ENCODE data around the gene SLC39A6. TPM values are rescaled to one million over a fixed set of nuclear protein-coding genes. Genes with fewer than 3 reads are reported as not detected.

SLC39A6 gene
- total RNA-seq, 4 donors from 2014 or later, result 42.6 to 52.8 (median 48.1) TPM

DNA sequence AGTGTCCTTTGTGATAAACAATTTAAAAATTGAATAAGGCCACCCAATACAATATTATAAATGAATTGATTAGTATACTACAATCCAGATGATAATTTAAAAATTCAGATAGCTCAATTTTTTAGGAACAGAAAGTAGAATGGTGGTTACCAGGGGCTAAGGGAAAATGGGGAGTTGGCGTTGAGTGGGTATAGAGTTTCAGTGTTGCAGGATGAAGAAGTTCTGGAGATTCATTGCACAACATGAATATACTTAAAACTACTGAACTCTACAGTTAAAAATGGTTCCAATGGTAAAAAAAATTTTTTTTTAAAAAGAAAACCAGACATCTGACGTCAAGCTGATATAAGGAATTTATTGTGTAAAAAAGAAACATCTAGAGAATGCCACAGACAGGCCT is 20.9 kb downstream of the SLC39A6 start:
- H3K27ac ChIP-seq, result no peak overlapping the region
- H3K36me3 ChIP-seq, result peaks cover 10 to 21% of the 10 kb centered on the region in 2 donors
- intact Hi-C loops (cut with DNase I), result no loop called here
- H3K27me3 ChIP-seq, result no peaks in the 10 kb centered on the region
- no peak overlapping the region for H3K4me3 ChIP-seq (replicated peaks in 1 of 3)
- H3K9me3 ChIP-seq, result no peaks in the 10 kb centered on the region
- no peaks in the 10 kb centered on the region for H3K4me1 ChIP-seq
- 46 to 49% methylated on average over 2 of the region's 2 CpGs for WGBS, 2 donors
- no peak for DNase-seq
- TF ChIP-seq, protein P1, sequence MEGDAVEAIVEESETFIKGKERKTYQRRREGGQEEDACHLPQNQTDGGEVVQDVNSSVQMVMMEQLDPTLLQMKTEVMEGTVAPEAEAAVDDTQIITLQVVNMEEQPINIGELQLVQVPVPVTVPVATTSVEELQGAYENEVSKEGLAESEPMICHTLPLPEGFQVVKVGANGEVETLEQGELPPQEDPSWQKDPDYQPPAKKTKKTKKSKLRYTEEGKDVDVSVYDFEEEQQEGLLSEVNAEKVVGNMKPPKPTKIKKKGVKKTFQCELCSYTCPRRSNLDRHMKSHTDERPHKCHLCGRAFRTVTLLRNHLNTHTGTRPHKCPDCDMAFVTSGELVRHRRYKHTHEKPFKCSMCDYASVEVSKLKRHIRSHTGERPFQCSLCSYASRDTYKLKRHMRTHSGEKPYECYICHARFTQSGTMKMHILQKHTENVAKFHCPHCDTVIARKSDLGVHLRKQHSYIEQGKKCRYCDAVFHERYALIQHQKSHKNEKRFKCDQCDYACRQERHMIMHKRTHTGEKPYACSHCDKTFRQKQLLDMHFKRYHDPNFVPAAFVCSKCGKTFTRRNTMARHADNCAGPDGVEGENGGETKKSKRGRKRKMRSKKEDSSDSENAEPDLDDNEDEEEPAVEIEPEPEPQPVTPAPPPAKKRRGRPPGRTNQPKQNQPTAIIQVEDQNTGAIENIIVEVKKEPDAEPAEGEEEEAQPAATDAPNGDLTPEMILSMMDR (IDR thresholded peaks at IDR 0.05), result no peak
- TF ChIP-seq POLR2A (IDR thresholded peaks at IDR 0.05), result no peak

DNA sequence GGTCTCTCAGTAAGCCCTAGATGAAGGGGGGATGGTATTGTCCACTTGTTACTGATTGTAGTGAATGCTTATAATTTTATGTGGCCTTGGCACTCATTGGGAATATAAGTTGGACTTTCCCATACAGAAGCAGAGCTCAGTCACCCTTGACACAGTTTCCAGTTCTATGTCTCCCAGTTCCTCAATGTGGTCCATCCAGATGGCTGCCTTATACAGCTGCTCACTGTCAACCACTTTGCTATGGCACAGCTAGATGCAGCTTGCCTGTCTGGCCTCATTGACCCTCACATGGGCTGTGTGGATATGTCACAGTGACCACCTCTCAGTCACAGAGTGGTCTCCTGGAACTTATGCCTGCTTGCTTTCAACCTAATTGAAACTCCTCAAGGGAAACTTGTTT is 21.7 kb downstream of the SLC39A6 start:
- Histone ChIP-seq H3K4me3 (replicated peaks in 1 of 3) (no peak overlapping the region), H3K4me1 (no peaks in the 10 kb centered on the region), H3K27me3 (no peaks in the 10 kb centered on the region), H3K27ac (no peak overlapping the region), H3K9me3 (no peaks in the 10 kb centered on the region), H3K36me3 (peaks cover 5 to 14% of the 10 kb centered on the region in 2 donors)
- TF ChIP-seq POLR2A (IDR thresholded peaks at IDR 0.05), result no peak
- DNase-seq, result no peak
- intact Hi-C loops (cut with DNase I), result no loop called here

DNA sequence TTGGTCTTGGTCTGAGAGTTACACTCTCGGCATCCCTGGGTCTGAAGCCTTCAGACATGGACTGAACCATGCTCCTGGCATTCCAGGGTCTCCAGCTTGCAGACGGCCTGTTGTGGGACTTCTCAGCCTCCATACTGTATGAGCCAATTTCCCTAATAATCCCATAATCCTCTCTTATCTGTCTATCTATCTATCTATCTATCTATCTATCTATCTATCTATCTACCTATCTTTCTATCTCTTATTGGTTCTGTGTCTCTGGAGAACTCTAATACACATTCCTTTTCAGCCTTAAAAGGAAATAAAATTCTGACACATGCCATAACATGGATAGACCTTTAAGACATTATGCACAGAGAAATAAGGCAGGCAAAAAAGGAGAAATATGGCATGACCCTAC is 24.4 kb downstream of the SLC39A6 start:
- 89 to 98% methylated on average over 2 of the region's 2 CpGs for WGBS, 2 donors

DNA sequence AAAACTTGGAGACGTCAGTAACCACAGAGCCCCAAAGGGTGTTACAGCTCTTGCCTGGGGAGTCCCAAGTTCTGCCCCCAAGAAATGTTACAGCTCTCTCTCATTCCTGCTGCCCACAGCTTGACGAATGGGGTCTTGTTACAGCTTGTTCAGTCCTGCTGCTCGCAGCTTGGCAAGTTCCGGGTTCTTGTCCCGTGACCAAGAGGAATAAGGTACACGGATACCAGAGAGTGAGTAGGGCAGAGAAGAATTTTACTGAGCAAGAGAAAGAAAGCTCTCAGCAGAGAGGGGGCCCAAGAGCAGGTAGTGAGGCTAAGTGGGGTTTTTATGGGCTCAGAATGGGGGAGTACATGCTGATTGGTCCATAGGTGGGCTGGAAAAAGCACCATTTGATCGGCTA is 27.2 kb downstream of the SLC39A6 start:
- 95 to 96% methylated on average over 7 of the region's 7 CpGs for WGBS, 2 donors
- TF ChIP-seq, protein P1 (IDR thresholded peaks at IDR 0.05), result no peak
- no peak for TF ChIP-seq POLR2A (IDR thresholded peaks at IDR 0.05)
- Histone ChIP-seq H3K27me3 (no peaks in the 10 kb centered on the region), H3K4me1 (no peaks in the 10 kb centered on the region), H3K9me3 (no peaks in the 10 kb centered on the region), H3K27ac (no peak overlapping the region), H3K4me3 (replicated peaks in 1 of 3) (no peak overlapping the region), H3K36me3 (no peaks in the 10 kb centered on the region)
- intact Hi-C loops (cut with DNase I), result no loop called here
- no peak for DNase-seq

More for the DNA sequence above, 24.4 kb downstream of the SLC39A6 start:
- intact Hi-C loops (cut with DNase I), result no loop called here
- Histone ChIP-seq H3K4me1 (no peaks in the 10 kb centered on the region), H3K27me3 (no peaks in the 10 kb centered on the region), H3K4me3 (replicated peaks in 1 of 3) (no peak overlapping the region), H3K36me3 (peaks cover 0 to 3% of the 10 kb centered on the region in 2 donors), H3K9me3 (no peaks in the 10 kb centered on the region), H3K27ac (no peak overlapping the region)
- TF ChIP-seq POLR2A (IDR thresholded peaks at IDR 0.05), result no peak
- DNase-seq, result no peak

DNA sequence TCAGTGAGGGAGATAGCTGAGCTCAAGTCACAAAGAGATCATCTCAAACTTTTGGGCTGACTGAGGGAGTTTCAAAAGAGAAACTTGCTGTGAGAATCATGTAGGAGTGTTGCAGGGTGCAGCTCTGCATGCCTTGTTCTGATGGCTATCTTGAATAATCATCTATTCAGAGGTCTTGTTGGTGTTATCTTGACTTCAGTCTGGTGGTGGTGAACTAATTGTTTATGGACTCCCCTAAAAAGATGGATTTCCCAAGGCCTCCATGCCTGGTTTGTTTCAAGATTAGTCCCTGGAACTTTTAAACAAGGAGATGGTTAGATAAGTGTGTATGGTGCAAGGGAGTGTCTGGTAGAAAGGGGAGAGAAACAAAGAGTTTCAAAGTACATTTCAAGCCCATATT is 29.8 kb downstream of the SLC39A6 start:
- H3K36me3 ChIP-seq, result no peaks in the 10 kb centered on the region
- H3K27me3 ChIP-seq, result no peaks in the 10 kb centered on the region
- H3K4me3 ChIP-seq (replicated peaks in 1 of 3), result no peak overlapping the region
- H3K4me1 ChIP-seq, result no peaks in the 10 kb centered on the region
- intact Hi-C loops (cut with DNase I), result loop anchor here (5.0 to 10.0 kb wide), 2 partner anchors 188 to 655 kb away; no protein-coding TSS in a partner anchor
- TF ChIP-seq POLR2A (IDR thresholded peaks at IDR 0.05), result no peak
- TF ChIP-seq, protein P1 (IDR thresholded peaks at IDR 0.05), result no peak
- DNase-seq, result no peak
- no peak overlapping the region for H3K27ac ChIP-seq
- no peaks in the 10 kb centered on the region for H3K9me3 ChIP-seq

DNA sequence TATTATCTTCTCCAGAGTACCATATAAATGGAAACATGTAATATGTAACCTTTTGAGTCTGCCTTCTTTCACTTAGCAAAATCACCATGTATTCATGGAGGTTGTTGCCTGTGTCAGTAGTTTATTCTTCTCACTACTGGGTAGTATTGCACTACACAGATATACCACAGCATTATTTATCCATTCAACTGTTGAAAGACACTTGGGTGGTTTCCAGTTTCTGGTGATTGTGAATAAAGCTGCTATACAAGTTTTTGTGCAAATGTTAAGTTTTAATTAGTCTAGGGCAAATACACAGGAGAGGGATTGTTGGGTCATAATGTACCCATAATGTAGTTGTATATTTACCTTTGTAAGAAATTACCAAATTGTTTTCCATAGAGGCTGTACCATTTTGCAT is 32.2 kb downstream of the SLC39A6 start:
- no peak for DNase-seq
- Histone ChIP-seq H3K4me1 (no peaks in the 10 kb centered on the region), H3K4me3 (replicated peaks in 1 of 3) (no peak overlapping the region), H3K36me3 (no peaks in the 10 kb centered on the region), H3K27ac (no peak overlapping the region), H3K9me3 (no peaks in the 10 kb centered on the region), H3K27me3 (no peaks in the 10 kb centered on the region)
- TF ChIP-seq, protein P1 (IDR thresholded peaks at IDR 0.05), result no peak
- TF ChIP-seq POLR2A (IDR thresholded peaks at IDR 0.05), result no peak
- intact Hi-C loops (cut with DNase I), result loop anchor here (5.0 to 10.0 kb wide), 2 partner anchors 190 to 658 kb away; no protein-coding TSS in a partner anchor
